NCI-H446 (cell line): Measurements from ENCODE around the gene CREB3L4.
"Not testable (repeated sequence)": the region's sequence is repeated elsewhere in the genome, so short reads cannot be mapped to it uniquely, and the experiment has no call there.

ENCODE experiments used
- DNase-seq, 2 experiments: peaks; one replicate each; lab custom pipeline; 2025; lab: John Stamatoyannopoulos, UW

Gene CREB3L4

GRCh38 chr1:153958111-153958960 is 9.4 kb upstream of the CREB3L4 start, which contains the start of gene CRTC2:
Gene CRTC2, minus strand, starts transcription at chr1:153958612. Its CDS starts 115 bp downstream, at chr1:153958497.
- DNase-seq: peak; percentile 98

- no peak for DNase-seq
Observed at GRCh38 chr1:153958961-153959260, 8.8 kb upstream of the CREB3L4 start.

- DNase-seq: no peak
Observed at GRCh38 chr1:153959454-153959853, 8.2 kb upstream of the CREB3L4 start.

- DNase-seq: no peak
Observed at GRCh38 chr1:153960206-153960605, 7.5 kb upstream of the CREB3L4 start.

- no peak for DNase-seq
Observed at GRCh38 chr1:153961421-153961820, 6.3 kb upstream of the CREB3L4 start.

GRCh38 chr1:153962088-153963029 is 5.3 kb upstream of the CREB3L4 start:
- DNase-seq: no peak

- DNase-seq: peak; percentile 97 to 98
Observed at GRCh38 chr1:153963030-153963849, 4.5 kb upstream of the CREB3L4 start, which contains the start of gene SLC39A1. Gene SLC39A1, minus strand, starts transcription at chr1:153963537. Its CDS starts 822 bp downstream, at chr1:153962715.

- peak in 1 of 2 experiments; percentile 40 for DNase-seq
Observed at GRCh38 chr1:153963850-153964331, 3.8 kb upstream of the CREB3L4 start.

GRCh38 chr1:153968000-153968363 is 280 bp downstream of the CREB3L4 start:
- no peak for DNase-seq

- DNase-seq: no peak
Observed at GRCh38 chr1:153968408-153968807, 706 bp downstream of the CREB3L4 start.

GRCh38 chr1:153968972-153969371 is 1.3 kb downstream of the CREB3L4 start:
- no peak for DNase-seq

GRCh38 chr1:153970346-153970745 is 2.6 kb downstream of the CREB3L4 start:
- no peak for DNase-seq

GRCh38 chr1:153973071-153973470 is 5.4 kb downstream of the CREB3L4 start:
- DNase-seq: no peak

GRCh38 chr1:153973525-153973924 is 5.8 kb downstream of the CREB3L4 start:
- DNase-seq: no peak

- no peak for DNase-seq
Observed at GRCh38 chr1:153976819-153977249, 9.1 kb downstream of the CREB3L4 start.

GRCh38 chr1:153977250-153978240 is 9.8 kb downstream of the CREB3L4 start, which contains the start of gene JTB:
Gene JTB, minus strand, starts transcription at chr1:153977674. Its CDS starts 422 bp downstream, at chr1:153977252.
- DNase-seq: peak; percentile 53 to 81

GRCh38 chr1:153978274-153978909 is 10.7 kb downstream of the CREB3L4 start:
- no peak for DNase-seq

- DNase-seq: not testable (repeated sequence)
Observed at GRCh38 chr1:153979091-153979490, 11.4 kb downstream of the CREB3L4 start.

- not testable (repeated sequence) for DNase-seq
Observed at GRCh38 chr1:153981735-153982134, 14.0 kb downstream of the CREB3L4 start.
